GM18502 (cell line): ENCODE results near the gene HS6ST3.

ENCODE experiments used
- ATAC-seq: cut with Tn5 transposase; IDR thresholded peaks from one replicate; pipeline ENCODE4 v1.9.1; 2021; ENCODE audit warnings: mild to moderate bottlenecking; ENCODE audit not compliant: unreplicated experiment, poor library complexity

HS6ST3 gene

DNA sequence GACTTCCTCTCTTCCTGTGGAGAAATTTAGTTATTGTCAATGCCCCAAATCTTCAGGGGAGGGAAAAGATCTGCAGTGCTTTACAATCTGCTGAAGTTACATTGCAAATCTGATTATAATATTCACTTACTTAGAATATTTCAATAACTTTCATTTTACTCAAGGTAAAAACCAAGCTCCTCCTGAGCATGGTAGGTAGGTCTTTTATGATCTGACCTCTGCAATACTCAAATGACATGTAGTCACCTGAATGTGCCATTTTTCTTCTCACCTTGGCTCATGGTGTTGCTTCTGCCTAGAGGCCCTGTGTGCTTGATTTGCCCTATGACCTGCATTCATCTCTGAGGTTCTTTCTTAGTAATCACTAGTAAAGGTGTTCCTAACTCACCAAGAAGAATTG, 331.4 kb downstream of the HS6ST3 start:
- ATAC-seq, result no peak

DNA sequence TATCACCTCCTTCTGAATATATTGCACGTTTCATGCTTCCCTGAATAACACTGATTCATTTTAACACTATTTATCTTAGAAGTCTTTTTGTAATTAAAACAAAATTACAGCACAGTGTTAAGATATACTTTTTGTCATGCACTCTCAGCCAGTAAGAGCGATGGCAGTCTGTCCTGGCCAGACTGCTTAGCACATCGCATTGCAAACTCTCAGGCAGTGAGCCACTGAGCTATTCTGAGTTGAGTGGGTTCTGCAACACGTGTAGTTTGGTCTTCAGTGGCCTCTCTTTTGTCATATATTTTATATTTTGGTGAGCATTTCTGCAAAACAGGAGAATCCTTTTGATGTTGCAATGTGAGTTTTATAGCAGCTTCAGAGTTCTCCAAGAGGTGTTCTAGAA, 332.1 kb downstream of the HS6ST3 start:
- no peak for ATAC-seq

DNA sequence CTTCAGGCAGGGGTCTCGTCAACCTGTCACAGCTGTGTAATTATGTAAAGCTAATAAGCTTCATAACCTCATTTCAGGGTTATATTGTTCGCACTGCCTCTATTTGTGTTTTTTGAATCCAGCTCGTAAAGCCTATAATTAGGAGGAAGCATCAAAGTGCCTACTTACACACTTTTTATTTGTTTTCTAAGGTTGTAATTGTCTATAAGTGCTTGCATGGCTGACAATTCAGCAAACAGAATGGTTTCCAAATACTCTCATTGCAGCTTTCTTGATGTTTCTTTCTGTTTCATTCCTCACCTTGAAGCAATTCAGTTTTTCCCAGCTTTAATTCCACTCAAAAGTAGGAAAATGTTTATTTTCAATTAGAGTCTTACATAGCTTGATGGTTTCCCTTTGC, 336.3 kb downstream of the HS6ST3 start:
- ATAC-seq, result no peak

DNA sequence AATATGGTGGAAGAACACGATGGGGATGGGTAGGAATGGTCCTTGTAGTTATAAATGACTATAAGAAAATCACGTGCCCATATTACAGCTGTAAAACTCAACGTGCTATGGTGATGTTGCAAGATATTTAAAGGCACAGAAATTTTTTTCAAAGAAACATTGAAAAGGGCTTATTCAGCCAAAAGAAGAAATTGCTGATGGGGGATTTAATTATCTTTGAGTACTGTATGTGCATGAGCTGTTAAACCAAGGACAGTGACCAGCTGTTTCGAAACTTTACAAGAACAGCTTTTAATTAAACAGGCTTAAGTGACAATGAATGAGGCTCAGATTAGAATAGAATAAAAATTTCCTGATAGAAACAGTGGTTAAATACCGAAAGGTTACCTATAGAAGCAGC, 339.0 kb downstream of the HS6ST3 start:
- no peak for ATAC-seq

DNA sequence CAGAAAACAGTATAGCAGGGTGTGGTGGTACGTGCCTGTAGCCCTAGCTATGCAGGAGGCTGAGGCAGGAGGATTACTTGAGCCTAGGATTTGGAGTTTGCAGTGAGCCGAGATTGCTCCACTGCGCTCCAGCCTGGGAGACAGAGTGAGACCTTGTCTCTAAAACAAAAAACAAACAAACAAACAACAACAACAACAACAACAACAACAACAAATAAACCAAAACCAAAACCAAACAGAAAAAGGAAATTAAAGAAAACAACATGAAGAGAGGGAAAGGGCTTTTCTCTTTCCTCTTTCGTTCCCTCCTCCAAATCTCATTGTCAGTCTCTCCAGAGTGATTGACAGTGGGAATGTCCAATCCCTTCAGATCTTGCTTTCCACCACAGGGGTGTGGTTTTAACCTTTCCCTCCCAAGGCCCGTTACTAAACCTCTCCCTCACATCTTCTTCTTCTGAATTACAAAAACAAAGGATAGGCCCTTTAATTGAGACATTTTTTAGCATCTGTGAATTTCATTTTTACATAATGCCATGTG, 341.2 kb downstream of the HS6ST3 start:
- ATAC-seq, result no peak

DNA sequence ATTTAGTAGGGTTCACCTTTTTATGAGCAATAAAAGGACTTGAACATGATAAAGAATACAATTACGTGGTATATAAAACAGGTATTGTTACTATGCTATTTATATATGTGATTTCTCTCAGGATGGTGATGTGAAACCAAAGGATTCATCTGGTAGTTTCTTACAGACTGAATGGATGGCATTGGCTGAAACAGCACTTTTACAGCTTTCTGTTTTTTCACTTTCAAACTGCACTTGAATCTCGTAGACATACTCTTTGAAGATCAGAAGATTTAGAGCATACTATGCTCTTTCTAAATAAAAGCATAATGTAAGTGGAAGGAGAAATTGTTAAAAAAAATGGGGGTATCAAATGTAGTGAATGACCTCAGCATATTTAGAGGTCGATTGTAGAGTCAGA, 354.8 kb downstream of the HS6ST3 start:
- no peak for ATAC-seq

DNA sequence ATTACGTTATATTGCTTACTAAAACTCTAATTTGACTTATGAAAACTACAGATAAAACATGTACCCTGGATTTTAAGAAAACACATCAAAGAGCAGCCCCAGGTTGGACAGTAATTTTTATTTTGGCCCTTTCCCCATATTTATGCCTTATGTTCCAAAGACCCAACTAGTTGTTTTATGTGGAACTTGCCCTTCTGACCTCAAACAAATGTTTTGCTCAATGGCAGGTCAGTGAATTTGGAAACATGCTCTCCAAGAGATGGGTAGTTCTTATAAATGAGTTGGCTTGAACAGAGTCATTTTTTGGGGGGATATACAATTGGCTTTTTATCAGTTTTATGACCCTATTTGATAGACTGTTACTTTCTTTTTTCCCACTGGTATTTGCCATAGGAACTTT, 360.0 kb downstream of the HS6ST3 start:
- no peak for ATAC-seq

DNA sequence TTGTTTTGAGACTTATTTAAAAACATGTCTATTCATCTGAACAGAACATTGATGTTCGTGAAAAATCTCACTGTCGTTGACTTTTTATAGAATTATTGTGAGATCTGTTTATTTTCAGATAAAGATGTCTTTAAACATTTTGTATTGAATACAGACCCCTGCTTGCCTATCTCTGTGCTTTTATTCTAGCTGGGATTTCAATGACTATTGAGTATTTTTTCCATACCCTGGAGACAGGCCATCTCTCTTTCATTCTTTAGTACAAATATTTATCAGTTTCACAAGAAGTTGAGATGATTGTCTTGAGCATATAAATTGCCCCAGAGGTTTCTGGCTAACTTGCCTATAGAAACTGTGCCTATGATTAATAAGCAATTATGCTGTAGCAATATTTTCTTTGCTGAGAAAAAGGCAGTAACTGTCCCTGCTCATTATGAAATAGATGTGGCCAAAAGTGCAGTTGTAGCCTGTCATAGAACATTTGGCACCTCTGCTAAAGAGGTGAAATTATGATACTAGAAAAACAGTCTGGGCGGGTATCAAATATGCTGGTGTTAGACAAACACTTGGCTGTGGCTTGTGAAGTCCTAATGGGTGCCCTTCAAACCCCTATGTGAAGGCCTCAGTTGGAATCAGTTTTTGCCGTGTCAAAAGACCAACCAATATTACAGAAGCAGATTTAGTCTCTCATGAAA, 360.6 kb downstream of the HS6ST3 start:
- no peak for ATAC-seq

DNA sequence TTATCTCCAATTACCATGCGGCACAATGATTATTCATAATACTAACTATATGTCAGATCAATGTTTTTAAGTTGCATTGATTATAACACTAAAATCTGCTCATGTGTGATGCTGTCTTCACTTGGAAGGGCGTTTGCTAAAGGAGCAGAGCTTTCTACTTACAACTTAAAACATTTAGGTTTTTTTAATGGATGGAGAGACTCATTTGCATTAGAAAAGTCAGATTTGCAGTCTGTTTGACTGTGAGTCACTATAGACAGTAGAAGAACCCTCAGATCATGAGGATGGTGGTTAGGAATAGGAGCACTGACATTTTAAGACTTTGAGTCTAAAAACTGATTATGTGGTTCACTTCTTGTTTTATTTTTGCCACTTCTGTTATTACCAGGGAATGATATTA, 364.6 kb downstream of the HS6ST3 start:
- ATAC-seq, result no peak

DNA sequence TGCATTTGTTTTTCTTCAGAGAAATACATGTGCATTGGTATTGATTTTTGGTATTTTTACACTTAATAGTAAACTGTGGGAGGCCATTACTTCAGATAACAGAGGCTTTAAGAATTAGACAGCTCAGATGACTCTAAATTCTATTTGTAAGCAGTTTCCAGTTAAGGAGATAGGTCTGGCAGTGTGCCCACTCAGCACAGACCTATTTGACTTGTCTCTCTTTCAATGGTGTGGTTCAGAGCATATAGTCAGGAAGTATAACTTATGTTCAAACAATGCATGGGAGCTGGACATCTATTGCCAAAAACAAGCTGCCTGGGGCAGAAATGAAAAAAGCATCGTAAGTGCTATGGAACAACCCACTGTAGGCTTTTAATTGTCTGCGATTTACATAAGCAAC, 370.7 kb downstream of the HS6ST3 start:
- no peak for ATAC-seq

DNA sequence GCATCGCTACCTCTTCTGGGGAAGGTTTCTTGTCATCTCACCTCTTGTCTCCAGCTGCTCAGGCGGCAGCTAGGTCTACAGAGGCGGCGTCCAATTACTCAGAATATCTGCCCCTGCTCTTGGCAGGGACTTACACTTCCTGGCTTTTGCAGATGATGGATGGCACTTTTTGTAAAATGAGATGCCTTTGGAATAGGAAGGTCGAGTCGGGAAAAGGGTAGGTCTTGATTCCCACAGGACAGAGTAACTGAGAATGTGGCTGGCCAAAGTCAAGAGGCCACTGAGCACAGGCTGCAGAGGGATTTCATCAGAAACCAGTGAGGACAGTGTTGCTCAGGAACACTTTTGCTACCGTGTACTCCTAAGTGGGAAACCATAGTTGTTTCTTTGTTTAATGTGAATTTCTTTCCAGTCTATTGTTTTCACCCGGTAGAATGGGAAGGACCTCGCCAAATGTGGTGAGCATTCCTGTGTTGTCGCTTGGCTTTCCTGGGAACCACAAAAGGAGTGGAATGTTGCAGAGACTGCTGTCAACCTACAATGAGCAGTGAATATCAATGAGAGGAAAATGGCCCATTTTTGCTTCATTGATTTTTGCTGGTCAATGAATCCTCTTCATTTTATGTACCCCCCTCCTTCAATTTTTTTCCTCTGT, 383.7 kb downstream of the HS6ST3 start:
- no peak for ATAC-seq

DNA sequence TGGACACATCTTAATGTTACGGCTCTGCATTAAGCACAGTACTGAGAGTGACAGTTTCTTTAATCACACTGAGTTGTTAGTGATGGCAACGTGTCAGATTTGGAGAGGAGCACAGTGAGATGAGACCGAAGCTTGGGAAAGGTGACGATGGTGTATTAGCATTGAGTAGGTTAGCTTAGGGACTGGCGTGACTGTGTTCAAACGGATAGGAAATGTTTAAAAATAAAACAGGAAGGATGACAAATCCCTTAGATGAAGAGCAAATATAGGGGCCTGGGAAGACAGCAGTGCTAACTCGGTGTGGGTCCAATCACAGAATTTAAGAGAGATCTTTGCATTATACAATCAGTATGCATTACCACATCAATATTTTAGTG, 384.3 kb downstream of the HS6ST3 start:
- ATAC-seq, result no peak

DNA sequence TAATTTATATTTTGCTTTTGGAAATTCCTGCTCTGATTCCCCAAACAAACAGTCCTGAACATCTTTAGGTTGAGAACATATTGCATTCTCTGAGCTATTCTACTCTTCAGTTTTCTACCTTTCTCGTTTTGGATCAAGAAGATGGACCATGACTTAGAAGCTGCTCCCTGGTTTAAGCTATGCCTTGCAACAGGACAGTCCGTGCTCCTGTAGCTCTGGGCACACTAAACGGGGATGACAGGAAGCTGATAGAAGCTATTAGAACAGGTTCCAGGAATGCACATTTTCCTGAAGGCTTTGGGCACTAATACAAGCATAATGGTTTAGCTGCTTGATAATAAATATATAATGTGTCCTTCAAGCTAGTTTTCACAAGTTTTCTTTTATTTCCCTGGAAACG, 385.2 kb downstream of the HS6ST3 start:
- no peak for ATAC-seq

DNA sequence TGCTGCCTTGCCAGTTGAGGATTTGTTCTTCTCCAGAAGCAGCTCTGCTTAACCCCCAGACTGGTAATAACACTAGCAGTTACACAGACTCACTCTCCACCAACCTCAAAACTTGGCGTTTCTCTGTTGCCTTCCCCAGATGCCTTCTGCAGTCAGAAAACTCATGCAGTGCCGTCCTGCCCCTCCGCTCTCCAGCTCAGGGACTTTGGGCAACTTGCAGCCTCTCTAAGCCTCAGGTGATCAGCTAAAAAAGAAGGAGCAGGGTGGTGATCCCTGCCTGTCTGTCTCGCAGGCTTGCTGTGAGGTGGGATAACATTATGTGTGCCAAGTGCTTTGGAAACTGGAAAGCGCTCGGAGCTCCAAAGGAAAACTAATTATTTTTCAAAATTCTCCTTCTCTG, 391.6 kb downstream of the HS6ST3 start:
- no peak for ATAC-seq

DNA sequence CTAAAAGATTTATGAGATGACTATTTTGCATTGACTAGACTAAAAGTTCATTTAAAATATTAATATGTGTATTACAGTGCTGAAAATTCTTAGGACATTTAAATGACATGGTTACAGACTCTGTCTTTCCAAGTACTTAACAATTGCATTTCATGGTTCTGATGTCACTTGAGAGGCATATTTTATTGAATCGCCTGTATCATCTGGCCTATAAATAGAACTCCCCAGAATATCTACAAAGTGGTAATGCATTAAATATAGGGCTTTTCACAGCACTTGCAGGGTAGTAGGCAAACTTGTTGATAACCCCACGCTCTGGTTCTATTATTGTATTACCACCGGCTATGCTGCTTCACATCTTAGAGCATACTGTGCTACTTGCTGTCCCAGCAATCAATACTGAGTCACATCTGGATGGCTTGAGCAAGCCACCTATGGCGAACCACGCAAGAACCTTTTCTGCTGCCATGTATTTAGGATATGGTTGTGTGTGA, 400.6 kb downstream of the HS6ST3 start:
- ATAC-seq, result no peak

DNA sequence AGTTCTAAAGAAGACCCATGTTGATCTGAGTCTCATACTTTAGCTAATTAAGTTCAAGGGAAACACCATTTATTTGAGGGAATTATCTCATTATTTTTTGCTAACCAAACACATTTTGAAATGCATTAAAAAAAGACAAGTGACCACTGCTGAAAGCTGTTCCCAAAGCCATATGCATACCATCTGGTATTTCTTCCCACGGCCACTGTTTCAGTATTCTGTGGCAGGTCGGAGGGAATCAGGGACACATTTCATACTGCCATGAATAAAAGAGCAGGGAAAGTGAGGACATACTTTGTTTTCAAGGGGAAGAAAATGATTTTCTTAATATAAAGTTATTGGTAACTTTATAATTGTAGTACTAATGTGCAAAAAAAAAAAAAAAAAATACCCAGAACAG, 401.2 kb downstream of the HS6ST3 start:
- ATAC-seq, result no peak

DNA sequence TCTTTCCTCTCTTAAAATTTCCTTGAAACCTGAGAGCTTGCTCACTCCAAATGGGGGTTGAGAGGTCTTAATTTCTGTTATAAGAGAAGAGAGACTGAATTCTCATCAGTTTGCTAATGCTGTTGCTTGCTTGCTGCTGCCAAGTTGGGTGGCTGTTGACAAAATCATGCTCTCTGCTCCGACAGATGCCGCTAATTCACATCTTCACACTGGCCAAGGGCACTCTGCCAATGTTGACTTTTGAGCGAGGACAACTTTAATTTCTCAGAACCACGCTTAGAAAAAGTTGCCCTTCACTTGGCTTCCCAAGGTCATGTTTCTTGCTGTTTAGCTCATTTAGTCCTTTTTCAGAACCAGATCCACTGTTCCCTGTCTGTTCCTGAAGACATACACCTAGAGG, 402.9 kb downstream of the HS6ST3 start:
- no peak for ATAC-seq

DNA sequence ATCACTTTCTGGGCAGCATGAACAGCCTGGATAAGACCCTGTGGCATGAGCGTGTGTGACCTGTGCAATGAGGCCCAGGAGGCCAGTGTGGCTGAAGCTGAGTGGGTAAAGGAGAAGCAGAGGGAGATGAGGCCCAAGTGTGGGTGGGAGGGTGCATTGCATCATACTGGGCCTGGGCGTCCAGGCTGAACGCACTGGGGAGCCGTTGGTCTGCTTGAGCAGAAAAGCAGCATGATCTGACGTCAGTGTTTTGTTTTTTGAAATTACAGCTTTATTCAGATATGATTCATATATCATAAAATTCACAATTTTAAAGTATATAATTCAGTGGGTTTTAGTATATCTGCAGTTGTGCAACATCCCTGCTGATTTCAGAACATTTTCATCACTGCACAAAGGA, 409.7 kb downstream of the HS6ST3 start:
- no peak for ATAC-seq

DNA sequence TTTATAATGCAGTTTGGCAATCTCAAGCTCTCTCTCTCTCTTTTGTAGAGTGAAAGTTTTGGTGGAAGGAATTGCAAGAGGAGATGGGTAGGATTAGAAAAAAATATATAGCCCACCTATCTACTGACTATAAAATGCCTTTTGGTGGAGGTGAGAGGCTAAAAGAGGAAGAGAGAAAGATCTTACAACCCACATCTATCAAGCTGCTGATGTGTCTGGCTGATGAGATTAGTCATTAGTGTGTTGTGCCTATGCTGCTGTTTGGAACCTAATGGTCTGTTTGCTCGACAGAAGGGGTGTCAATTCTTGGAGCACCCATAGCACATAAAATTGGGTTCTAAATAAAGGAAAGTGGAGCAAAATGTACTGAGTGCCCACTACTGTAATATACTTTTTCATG, 411.0 kb downstream of the HS6ST3 start:
- ATAC-seq, result no peak

DNA sequence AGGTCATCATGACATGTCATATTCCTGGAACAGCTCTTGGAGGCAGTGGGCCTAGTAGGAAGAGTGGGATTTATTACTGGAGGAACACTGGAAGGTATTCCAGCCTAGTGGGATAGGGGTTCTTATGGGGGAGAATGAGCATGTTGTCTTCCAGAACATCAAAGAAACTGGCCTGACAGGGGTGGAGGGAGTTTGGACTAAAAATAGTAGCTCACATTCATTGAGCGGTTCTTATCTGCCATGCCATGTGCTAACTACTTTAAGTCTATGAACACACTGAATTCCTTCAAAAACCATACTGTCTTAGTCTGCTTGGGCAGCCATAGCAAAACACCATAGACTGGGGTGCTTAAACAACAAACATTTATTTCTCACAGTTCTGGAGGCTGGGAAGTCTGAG, 413.6 kb downstream of the HS6ST3 start:
- ATAC-seq, result no peak

DNA sequence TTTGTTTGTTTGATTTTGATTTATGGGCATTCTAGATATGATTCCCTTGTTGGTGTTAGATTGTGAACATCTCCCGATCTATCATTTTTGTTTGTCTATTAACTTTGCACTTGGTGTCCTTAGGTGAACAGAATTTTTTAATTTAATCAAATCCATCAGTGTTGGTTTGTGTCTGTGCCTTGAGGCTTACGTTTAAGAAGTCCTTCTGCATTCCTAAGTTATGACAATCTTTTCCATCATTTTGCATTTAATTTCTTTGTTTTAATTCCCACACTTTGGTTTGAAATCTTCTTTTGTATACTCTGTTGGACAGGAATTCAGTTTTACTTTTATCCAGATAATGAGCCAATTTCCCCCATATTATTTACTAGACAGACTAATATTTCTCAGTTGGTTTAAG, 421.7 kb downstream of the HS6ST3 start:
- no peak for ATAC-seq

DNA sequence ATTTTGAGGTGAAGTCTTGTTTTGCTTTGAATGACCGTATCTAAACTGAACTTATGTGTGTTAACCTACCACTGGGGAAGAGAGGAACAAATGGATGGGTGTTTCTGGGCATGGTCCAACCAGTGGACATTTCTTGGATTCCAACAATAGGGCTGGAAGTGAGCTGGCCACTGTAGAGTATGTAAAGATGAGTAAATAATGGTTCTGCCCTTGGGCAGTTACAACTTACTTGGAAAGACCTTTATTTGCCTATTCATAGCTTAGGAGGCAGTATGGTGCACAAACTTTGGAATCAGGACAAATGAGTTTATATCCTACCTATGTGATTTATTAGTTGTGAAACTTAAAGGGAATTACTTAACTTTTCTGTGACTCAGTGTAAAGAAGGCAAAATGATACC, 429.5 kb downstream of the HS6ST3 start:
- no peak for ATAC-seq
